Activated CD4-positive, alpha-beta T cell treated with anti-CD3 and anti-CD28 coated beads for 36 hours (primary cell): Measurements from ENCODE around the gene ZDHHC18. TPM values are rescaled to one million over a fixed set of nuclear protein-coding genes. Genes with fewer than 3 reads are reported as not detected.
A peak's percentile ranks its signal among the peaks of the same experiment; 100 is the strongest.
"Not testable (repeated sequence)": the region's sequence is repeated elsewhere in the genome, so short reads cannot be mapped to it uniquely, and the experiment has no call there.

Source experiments
- ATAC-seq: fragments of 200-7000 bp; cut with Tn5 transposase; one replicate; pipeline ENCODE4 v1.10.0; 2021; ENCODE audit warnings: mild to moderate bottlenecking, moderate library complexity
- CTCF ChIA-PET: fragments of 350-600 bp; sonication (Branson Sonifier 250); formaldehyde crosslinking; loops from one replicate; lab custom pipeline; 2021; ENCODE audit warnings: antibody characterized with exemption; lab: Charles Lee
- POLR2A ChIA-PET: fragments of 350-600 bp; sonication (Branson Sonifier 250); formaldehyde crosslinking; loops from one replicate; lab custom pipeline; 2021; ENCODE audit warnings: antibody characterized with exemption, inconsistent platforms; lab: Charles Lee
- DNase-seq: peaks from one replicate; pipeline ENCODE4 v3.0.0-alpha.2; 2020
- H3K27ac Mint-ChIP-seq: one replicate; pipeline ENCODE4 v1.8.0; 2021; ENCODE audit warnings: mixed read lengths
- H3K27me3 Mint-ChIP-seq: one replicate; pipeline ENCODE4 v1.8.0; 2021; ENCODE audit warnings: mixed read lengths
- H3K36me3 Mint-ChIP-seq: one replicate; pipeline ENCODE4 v1.8.0; 2021; ENCODE audit warnings: low read depth, mixed read lengths
- H3K4me1 Mint-ChIP-seq: one replicate; pipeline ENCODE4 v1.8.0; 2021; ENCODE audit warnings: mixed read lengths
- H3K4me3 Mint-ChIP-seq: one replicate; pipeline ENCODE4 v1.8.0; 2021; ENCODE audit warnings: mild to moderate bottlenecking, moderate library complexity, mixed read lengths
- H3K9me3 Mint-ChIP-seq: one replicate; pipeline ENCODE4 v1.8.0; 2021; ENCODE audit warnings: low read depth, mixed read lengths
- intact Hi-C, 2 experiments: fragments of 100-400 bp; cut with DNase I in 1 of 2; cut with micrococcal nuclease in 1 of 2; formaldehyde crosslinking; loops; one replicate each; pipeline versions ENCODE4 v1.14.2 to v1.15.1; 2022 to 2024; cut with DNase I, micrococcal nuclease
- total RNA-seq, 2 experiments: library from RNA; stranded (reverse); gene quantifications; one replicate each; pipeline ENCODE4 v1.2.3, GENCODE V29; 2021

ZDHHC18 gene
- total RNA-seq, 2 experiments from 2014 or later, result 51.6 to 66.0 TPM

DNA sequence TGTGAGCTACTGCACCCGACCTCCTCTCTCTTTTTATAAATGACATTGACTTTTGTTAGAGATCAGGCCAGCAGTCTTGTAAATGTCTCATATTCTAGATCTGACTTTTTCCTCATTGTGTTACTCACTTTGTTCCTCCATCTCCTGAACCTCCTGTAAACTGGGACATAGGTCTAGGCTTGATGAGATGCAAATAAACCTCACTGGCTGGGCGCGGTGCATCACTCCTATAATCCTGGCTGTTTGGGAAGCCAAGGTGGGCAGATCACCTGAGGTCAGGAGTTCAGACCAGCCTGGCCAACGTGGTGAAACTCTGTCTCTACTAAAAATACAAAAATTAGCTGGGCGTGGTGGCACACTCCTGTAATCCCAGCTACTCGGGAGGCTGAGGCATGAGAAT is 21.3 kb downstream of the ZDHHC18 start:
- H3K27ac Mint-ChIP-seq, intact Hi-C loops, CTCF ChIA-PET, H3K4me1 Mint-ChIP-seq, H3K9me3 Mint-ChIP-seq, H3K4me3 Mint-ChIP-seq, ATAC-seq, H3K27me3 Mint-ChIP-seq, DNase-seq: not testable (repeated sequence)
- H3K36me3 Mint-ChIP-seq, result peaks cover 55% of the 10 kb centered on the region
- POLR2A ChIA-PET, result interaction anchor here (1.2 kb wide), 1 partner anchor 17 kb away, joined by 11 read pairs; no protein-coding TSS in a partner anchor

DNA sequence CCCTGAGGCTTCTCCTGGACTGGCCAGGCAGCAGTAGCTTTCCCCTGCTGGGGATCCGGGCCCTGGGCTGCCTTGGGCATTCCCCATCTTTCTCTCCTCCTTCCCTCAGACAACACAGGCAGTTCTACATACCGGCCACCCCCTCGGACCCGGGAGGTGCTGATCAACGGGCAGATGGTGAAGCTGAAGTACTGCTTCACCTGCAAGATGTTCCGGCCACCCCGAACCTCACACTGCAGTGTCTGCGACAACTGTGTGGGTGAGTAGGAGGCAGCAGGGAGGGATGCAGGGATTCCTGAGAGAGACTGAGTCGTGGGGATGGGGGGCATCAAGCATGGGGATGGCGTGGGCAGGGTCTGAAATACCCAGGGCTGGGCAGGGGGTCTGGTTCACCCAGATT is 22.0 kb downstream of the ZDHHC18 start:
- no peak for DNase-seq
- H3K27ac Mint-ChIP-seq, result no peak overlapping the region
- CTCF ChIA-PET, result interaction anchor here (0.5 to 2.2 kb wide), 8 partner anchors 10 to 307 kb away, joined by 3 to 10 read pairs (median 4); no protein-coding TSS in a partner anchor
- no peaks in the 10 kb centered on the region for H3K27me3 Mint-ChIP-seq
- peaks cover 60% of the 10 kb centered on the region for H3K36me3 Mint-ChIP-seq
- intact Hi-C loops, result no loop called here
- no peak overlapping the region for H3K4me3 Mint-ChIP-seq
- H3K9me3 Mint-ChIP-seq, result no peaks in the 10 kb centered on the region
- POLR2A ChIA-PET, result interaction anchor here (1.2 kb wide), 1 partner anchor 17 kb away, joined by 11 read pairs; no protein-coding TSS in a partner anchor
- ATAC-seq, result no peak
- H3K4me1 Mint-ChIP-seq, result peaks cover 8% of the 10 kb centered on the region

DNA sequence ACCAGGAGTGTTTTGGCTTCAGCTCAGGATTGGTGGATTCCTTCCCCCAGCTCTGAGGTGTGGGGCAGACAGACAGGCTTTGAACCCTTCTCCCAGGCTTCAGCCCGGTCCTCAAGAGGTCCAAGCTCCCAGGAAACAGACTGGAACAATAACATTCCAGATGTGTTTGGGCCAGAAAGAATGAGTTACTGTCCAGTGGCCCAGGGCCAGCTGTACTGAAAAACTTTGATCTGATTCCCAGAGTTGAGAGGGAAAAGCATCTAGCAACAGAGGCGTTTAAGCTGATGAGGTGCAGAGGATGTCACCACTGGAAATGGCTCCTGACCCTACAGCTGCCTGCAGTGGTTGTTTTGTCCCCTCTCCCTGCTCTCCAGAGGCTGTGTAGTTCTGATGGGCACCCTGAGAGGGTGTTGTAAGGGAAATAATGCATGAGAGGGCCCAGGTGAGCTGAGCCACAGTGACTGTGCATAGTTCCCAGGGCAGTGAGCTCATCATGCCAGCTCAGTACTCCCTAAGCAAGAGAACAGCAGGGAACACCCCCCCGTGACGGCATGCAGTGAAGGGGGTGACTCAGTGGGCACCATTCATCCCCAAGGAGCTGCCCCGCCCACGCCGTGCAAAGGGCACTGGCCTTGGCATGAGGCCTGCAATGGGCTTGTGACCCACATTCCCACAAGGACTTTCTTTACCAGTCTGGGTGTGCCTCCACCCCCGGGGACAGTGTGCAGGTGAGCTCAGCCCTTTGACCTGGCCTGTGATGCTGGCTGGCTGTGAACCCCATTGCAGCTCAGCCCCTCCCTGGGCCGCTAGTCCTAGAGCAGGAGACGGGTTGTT is 22.7 kb downstream of the ZDHHC18 start:
- Mint-ChIP-seq H3K27ac (no peak overlapping the region), H3K27me3 (no peaks in the 10 kb centered on the region), H3K36me3 (peaks cover 57% of the 10 kb centered on the region), H3K9me3 (no peaks in the 10 kb centered on the region), H3K4me1 (peaks cover 6% of the 10 kb centered on the region), H3K4me3 (no peak overlapping the region)
- ATAC-seq, result no peak
- peak; percentile 22 for DNase-seq
- intact Hi-C loops, result no loop called here
- ChIA-PET POLR2A (no interaction called here), CTCF (interaction anchor here (0.5 to 2.2 kb wide), 15 partner anchors 10 to 895 kb away, joined by 3 to 10 read pairs (median 4); no protein-coding TSS in a partner anchor)

DNA sequence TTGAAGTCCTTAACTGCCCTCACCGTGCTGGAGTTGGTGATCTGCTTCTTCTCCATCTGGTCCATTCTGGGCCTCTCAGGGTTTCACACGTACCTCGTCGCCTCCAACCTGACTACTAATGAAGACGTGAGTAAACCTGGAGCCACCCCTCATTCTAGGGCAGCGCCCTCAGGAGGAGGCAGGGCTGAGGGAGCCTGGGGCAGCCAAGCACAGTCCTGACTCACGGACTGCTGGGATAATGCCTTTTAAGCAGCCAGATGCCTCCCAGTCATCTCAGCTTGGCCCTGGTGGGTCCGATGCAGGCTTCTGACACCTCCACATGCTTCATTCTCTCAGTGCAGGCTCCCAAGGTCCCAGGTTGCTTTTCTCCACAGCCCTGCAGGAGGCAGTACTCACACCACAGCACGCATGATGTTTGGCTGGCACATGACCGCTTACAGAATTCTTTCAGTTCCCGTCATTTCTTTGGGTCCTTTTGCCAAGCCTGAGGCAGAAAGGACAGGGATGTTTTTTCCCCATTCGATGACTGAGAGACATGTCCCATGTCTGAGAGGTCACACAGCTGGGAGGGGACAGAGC is 24.7 kb downstream of the ZDHHC18 start:
- Mint-ChIP-seq H3K27me3 (no peaks in the 10 kb centered on the region), H3K9me3 (no peaks in the 10 kb centered on the region), H3K4me3 (no peak overlapping the region), H3K4me1 (no peaks in the 10 kb centered on the region), H3K36me3 (peaks cover 55% of the 10 kb centered on the region), H3K27ac (no peak overlapping the region)
- intact Hi-C loops, result no loop called here
- ChIA-PET CTCF (interaction anchor here (0.5 to 1.9 kb wide), 9 partner anchors 11 to 267 kb away, joined by 3 to 6 read pairs (median 3); partner anchors contain the start of gene GPN2), POLR2A (no interaction called here)
- ATAC-seq (no peak), DNase-seq (no peak)

DNA sequence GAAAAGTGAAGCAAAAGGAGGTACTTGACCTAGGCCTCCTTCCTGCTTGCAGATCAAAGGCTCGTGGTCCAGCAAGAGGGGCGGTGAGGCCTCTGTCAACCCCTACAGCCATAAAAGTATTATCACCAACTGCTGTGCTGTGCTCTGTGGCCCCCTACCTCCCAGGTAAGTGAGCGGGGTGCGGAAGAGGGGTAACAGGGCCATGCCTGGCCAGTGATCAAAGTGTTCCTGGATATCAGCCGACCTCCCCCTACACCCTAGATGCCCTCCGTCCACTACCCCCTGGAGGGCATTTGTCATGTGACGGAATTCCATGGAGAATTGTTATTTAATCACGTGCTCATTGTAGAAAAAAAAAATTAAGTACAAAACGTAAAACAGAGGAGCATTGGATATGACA is 26.2 kb downstream of the ZDHHC18 start:
- no peaks in the 10 kb centered on the region for H3K9me3 Mint-ChIP-seq
- H3K36me3 Mint-ChIP-seq, result peaks cover 46% of the 10 kb centered on the region
- CTCF ChIA-PET, result interaction anchor here (0.6 to 1.1 kb wide), 2 partner anchors 19 to 32 kb away, joined by 3 read pairs; no protein-coding TSS in a partner anchor
- H3K27me3 Mint-ChIP-seq, result no peaks in the 10 kb centered on the region
- no peak overlapping the region for H3K4me3 Mint-ChIP-seq
- POLR2A ChIA-PET, result no interaction called here
- intact Hi-C loops, result loop anchor here (1.0 kb wide), 1 partner anchor 26 kb away; no protein-coding TSS in a partner anchor
- no peak for DNase-seq
- no peak for ATAC-seq
- no peak overlapping the region for H3K27ac Mint-ChIP-seq
- H3K4me1 Mint-ChIP-seq, result no peaks in the 10 kb centered on the region

DNA sequence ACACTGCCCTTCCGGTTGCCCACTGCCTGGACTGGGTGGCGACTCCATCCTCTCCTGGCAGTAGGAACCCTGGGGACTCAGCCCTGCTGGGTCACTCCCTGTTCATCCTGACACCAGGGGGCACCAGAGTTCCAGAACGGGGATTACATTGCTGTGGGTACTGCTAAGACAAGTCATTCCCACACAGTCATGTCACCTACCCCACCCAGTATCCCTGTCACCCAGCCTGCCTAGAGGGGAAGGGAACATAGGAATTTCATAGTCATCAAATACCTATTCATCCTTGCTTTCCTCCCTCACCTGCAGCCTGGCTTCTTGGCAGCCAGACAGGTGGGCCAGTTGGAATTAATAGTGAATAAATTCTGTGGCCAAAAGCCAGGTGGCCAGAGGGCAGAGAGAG is 26.7 kb downstream of the ZDHHC18 start:
- peaks cover 44% of the 10 kb centered on the region for H3K36me3 Mint-ChIP-seq
- H3K9me3 Mint-ChIP-seq, result no peaks in the 10 kb centered on the region
- CTCF ChIA-PET, result interaction anchor here (0.6 kb wide), 1 partner anchor 33 kb away, joined by 3 read pairs; no protein-coding TSS in a partner anchor
- intact Hi-C loops, result loop anchor here (1.0 kb wide), 1 partner anchor 25 kb away; no protein-coding TSS in a partner anchor
- no peak overlapping the region for H3K4me3 Mint-ChIP-seq
- no peaks in the 10 kb centered on the region for H3K27me3 Mint-ChIP-seq
- ATAC-seq, result peak; percentile 84
- POLR2A ChIA-PET, result no interaction called here
- no peaks in the 10 kb centered on the region for H3K4me1 Mint-ChIP-seq
- peak; percentile 87 for DNase-seq
- H3K27ac Mint-ChIP-seq, result no peak overlapping the region

DNA sequence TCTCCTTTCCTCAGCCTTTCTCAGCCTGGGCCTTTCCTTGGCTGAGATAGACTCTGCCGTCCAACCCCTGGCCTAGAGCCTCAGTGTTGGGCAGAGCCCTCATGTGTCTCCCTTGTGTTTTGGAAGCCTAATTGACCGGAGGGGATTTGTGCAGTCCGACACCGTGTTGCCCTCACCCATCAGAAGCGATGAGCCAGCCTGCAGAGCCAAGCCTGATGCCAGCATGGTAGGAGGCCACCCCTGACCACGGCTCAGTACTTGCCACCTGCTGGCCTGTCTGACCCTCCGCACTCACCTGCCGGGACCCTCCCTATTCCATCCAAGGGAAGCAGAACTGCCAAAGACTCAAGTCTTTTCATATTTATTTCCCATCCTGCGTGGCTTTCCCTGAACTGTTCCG is 27.1 kb downstream of the ZDHHC18 start:
- H3K36me3 Mint-ChIP-seq, result peaks cover 40% of the 10 kb centered on the region
- no peak for ATAC-seq

DNA sequence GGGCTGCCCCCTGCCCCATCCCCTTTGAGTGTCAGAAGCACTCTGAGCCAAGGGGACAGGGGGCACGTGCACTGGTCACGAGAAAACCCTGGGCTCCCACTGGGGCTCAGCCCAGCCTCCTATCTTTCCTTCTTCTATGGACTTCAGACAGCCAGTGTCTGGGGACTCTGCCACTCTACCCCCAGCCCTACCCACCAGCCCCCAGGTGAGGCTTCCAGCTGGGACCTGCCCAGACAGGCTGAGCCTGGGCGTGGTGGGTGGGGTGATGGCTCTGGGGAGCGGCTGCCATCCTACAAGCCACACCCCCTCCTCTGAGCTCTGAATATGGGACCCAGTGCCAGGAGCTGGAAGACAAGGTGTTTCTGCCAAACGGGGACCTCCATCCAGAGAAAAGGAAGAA is 28.4 kb downstream of the ZDHHC18 start:
- H3K9me3 Mint-ChIP-seq, result no peaks in the 10 kb centered on the region
- ChIA-PET POLR2A (interaction anchor here (1.7 kb wide), 1 partner anchor 11 kb away, joined by 11 read pairs; no protein-coding TSS in a partner anchor), CTCF (interaction anchor here (0.6 to 1.1 kb wide), 5 partner anchors 9 to 478 kb away, joined by 3 to 4 read pairs (median 3); no protein-coding TSS in a partner anchor)
- H3K4me1 Mint-ChIP-seq, result no peaks in the 10 kb centered on the region
- peak overlapping the region; percentile 51 for H3K27ac Mint-ChIP-seq
- peaks cover 35% of the 10 kb centered on the region for H3K36me3 Mint-ChIP-seq
- DNase-seq (no peak), ATAC-seq (no peak)
- intact Hi-C loops, result no loop called here
- H3K27me3 Mint-ChIP-seq, result no peaks in the 10 kb centered on the region
- H3K4me3 Mint-ChIP-seq, result no peak overlapping the region

More for the DNA sequence above, 27.1 kb downstream of the ZDHHC18 start:
- H3K9me3 Mint-ChIP-seq, result no peaks in the 10 kb centered on the region
- H3K4me3 Mint-ChIP-seq, result no peak overlapping the region
- no peak for DNase-seq
- H3K27me3 Mint-ChIP-seq, result no peaks in the 10 kb centered on the region
- intact Hi-C loops, result loop anchor here (1.0 kb wide), 1 partner anchor 25 kb away; no protein-coding TSS in a partner anchor
- ChIA-PET CTCF (interaction anchor here (0.6 to 1.1 kb wide), 3 partner anchors 11 to 33 kb away, joined by 3 read pairs; no protein-coding TSS in a partner anchor), POLR2A (no interaction called here)
- no peak overlapping the region for H3K27ac Mint-ChIP-seq
- no peaks in the 10 kb centered on the region for H3K4me1 Mint-ChIP-seq

DNA sequence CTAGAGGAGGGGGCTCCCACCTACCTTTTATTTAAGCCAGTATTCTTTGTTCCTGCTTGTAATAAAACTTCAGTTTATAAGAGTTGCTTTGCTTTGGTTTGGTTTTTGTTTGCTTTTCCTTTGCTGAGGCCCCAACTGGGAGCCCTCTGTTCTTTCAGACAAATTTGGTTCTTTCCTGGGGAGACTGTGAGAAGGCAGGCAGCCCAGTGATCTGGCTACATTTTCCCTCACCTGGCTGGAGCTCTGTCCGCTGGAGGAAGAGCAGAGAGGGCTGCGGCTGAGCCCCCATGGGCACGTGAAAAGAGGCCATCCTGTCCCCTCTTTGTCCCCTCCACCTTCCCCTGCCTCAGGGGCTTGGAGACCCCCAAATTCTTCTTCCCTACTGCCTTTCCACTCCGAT is 29.1 kb downstream of the ZDHHC18 start:
- ChIA-PET CTCF (interaction anchor here (0.6 to 1.1 kb wide), 4 partner anchors 9 to 44 kb away, joined by 3 to 4 read pairs (median 4); no protein-coding TSS in a partner anchor), POLR2A (interaction anchor here (1.7 kb wide), 1 partner anchor 10 kb away, joined by 11 read pairs; no protein-coding TSS in a partner anchor)
- Mint-ChIP-seq H3K36me3 (peaks cover 33% of the 10 kb centered on the region), H3K9me3 (no peaks in the 10 kb centered on the region), H3K4me3 (no peak overlapping the region), H3K27ac (no peak overlapping the region), H3K4me1 (no peaks in the 10 kb centered on the region), H3K27me3 (no peaks in the 10 kb centered on the region)
- DNase-seq, result no peak
- intact Hi-C loops, result no loop called here
- no peak for ATAC-seq

DNA sequence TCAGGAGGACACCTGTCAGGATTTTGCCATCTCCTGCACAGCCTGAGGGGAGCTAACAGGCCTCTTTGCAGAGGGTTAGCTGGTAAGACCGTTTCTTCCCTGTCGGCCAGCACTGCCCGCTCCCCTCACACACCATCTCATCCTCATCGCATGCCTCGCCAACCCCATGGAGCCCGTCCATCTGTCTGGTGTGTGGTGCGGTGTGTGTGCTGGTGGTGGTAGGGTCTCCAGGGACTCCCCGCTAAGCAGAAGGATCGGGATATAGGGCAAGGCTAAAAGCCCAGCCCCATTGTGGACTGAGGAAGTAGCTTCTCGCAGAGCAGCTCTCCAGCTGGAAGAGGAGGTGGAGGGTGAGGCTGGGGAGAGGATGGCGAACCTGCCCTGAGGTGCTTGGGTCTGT is 29.7 kb downstream of the ZDHHC18 start:
- H3K9me3 Mint-ChIP-seq, result no peaks in the 10 kb centered on the region
- no peak for DNase-seq
- CTCF ChIA-PET, result interaction anchor here (0.6 to 2.5 kb wide), 4 partner anchors 9 to 254 kb away, joined by 4 to 7 read pairs (median 4); no protein-coding TSS in a partner anchor
- no peak overlapping the region for H3K27ac Mint-ChIP-seq
- no peak for ATAC-seq
- H3K27me3 Mint-ChIP-seq, result no peaks in the 10 kb centered on the region
- intact Hi-C loops, result no loop called here
- H3K4me1 Mint-ChIP-seq, result no peaks in the 10 kb centered on the region
- POLR2A ChIA-PET, result interaction anchor here (1.7 kb wide), 1 partner anchor 9 kb away, joined by 11 read pairs; no protein-coding TSS in a partner anchor
- H3K4me3 Mint-ChIP-seq, result no peak overlapping the region
- H3K36me3 Mint-ChIP-seq, result peaks cover 29% of the 10 kb centered on the region
